ENCODE measurements around the gene MIS18BP1.

- TF ChIP-seq CTCF (IDR thresholded peaks at IDR 0.05 in 4 of 5, conservative IDR thresholded peaks at IDR 0.05 in 1 of 5) (peak; percentile 43 to 76 (median 60)), POLR2A (IDR thresholded peaks at IDR 0.05) (peak; percentile 31 to 51)
Measured at GRCh38 chr14:45253070-45253753, at the start of gene MIS18BP1.

Data from gastrocnemius medialis (tissue), 4 donors.